GM12892 (cell line): ENCODE measurements around the gene NPAP1. TPM values are rescaled to one million over a fixed set of nuclear protein-coding genes. Genes with fewer than 3 reads are reported as not detected.
"Not testable (repeated sequence)": the region's sequence is repeated elsewhere in the genome, so short reads cannot be mapped to it uniquely, and the experiment has no call there.

Experiments used
- DNase-seq: peaks from one replicate; pipeline ENCODE4 v3.0.0; 2011; ENCODE audit not compliant: insufficient read length
- FAIRE-seq: peaks from 2 replicates; lab custom pipeline; 2011; peaks lifted over from hg19 to GRCh38; lab: Jason Lieb, UNC
- POLR2A ChIP-seq: IDR thresholded peaks from 2 replicates; pipeline ENCODE4 v1.6.1; 2011; ENCODE audit warnings: low read depth, low read length, control low read depth
- POLR2AphosphoS5 ChIP-seq: IDR thresholded peaks from 2 replicates; pipeline ENCODE4 v1.6.1; 2011; ENCODE audit warnings: low read depth, low read length, control low read depth
- TAF1 ChIP-seq: IDR thresholded peaks from 2 replicates; pipeline ENCODE4 v1.6.1; 2011; ENCODE audit warnings: low read depth, mild to moderate bottlenecking, control low read depth, low read length, borderline replicate concordance
- polyA plus RNA-seq: library from polyadenylated mRNA; unstranded; fragments of >200 nt; gene quantifications from one replicate; pipeline ENCODE4 v1.2.1, GENCODE V29; 2012; ENCODE audit warnings: missing spikeins, inconsistent platforms; ENCODE audit not compliant: missing spikeins

NPAP1 gene
- not detected for polyA plus RNA-seq

- DNase-seq (no peak), FAIRE-seq (no peak)
- TF ChIP-seq POLR2AphosphoS5 (no peak), POLR2A (no peak), TAF1 (no peak)
Measured at GRCh38 chr15:24675332-24676144, at the start of gene NPAP1. Gene NPAP1, plus strand, starts transcription at chr15:24675775. Its CDS starts 93 bp downstream, at chr15:24675868.

- TF ChIP-seq POLR2AphosphoS5 (no peak), TAF1 (no peak), POLR2A (no peak)
- DNase-seq (no peak), FAIRE-seq (no peak)
Measured at GRCh38 chr15:24627443-24627842, 48.1 kb upstream of the NPAP1 start.

GRCh38 chr15:24633082-24633481 lies 42.5 kb upstream of the NPAP1 start:
- no peak for TF ChIP-seq TAF1
- TF ChIP-seq POLR2A, result no peak
- TF ChIP-seq POLR2AphosphoS5, result no peak
- DNase-seq, result no peak
- no peak for FAIRE-seq

GRCh38 chr15:24639412-24639811 lies 36.2 kb upstream of the NPAP1 start:
- FAIRE-seq, DNase-seq: not testable (repeated sequence)

GRCh38 chr15:24645627-24646026 lies 29.9 kb upstream of the NPAP1 start:
- DNase-seq (no peak), FAIRE-seq (no peak)
- TF ChIP-seq POLR2AphosphoS5 (no peak), TAF1 (no peak), POLR2A (no peak)

- no peak for TF ChIP-seq POLR2A
- no peak for TF ChIP-seq TAF1
- no peak for TF ChIP-seq POLR2AphosphoS5
- DNase-seq, result no peak
- no peak for FAIRE-seq
Measured at GRCh38 chr15:24659622-24660021, 16.0 kb upstream of the NPAP1 start.

- FAIRE-seq, result no peak
- no peak for DNase-seq
- no peak for TF ChIP-seq POLR2A
- TF ChIP-seq TAF1, result no peak
- no peak for TF ChIP-seq POLR2AphosphoS5
Measured at GRCh38 chr15:24662991-24663390, 12.6 kb upstream of the NPAP1 start.

- TF ChIP-seq POLR2AphosphoS5, result no peak
- no peak for TF ChIP-seq TAF1
- no peak for TF ChIP-seq POLR2A
- FAIRE-seq (no peak), DNase-seq (no peak)
Measured at GRCh38 chr15:24676431-24676830, 856 bp downstream of the NPAP1 start.

GRCh38 chr15:24678485-24678884 lies 2.9 kb downstream of the NPAP1 start:
- TF ChIP-seq TAF1 (no peak), POLR2A (no peak), POLR2AphosphoS5 (no peak)
- DNase-seq, result no peak
- FAIRE-seq, result no peak

- TF ChIP-seq POLR2AphosphoS5, result no peak
- TF ChIP-seq POLR2A, result no peak
- TF ChIP-seq TAF1, result no peak
- FAIRE-seq, result no peak
Measured at GRCh38 chr15:24682002-24682401, 6.4 kb downstream of the NPAP1 start.

GRCh38 chr15:24682905-24683304 lies 7.3 kb downstream of the NPAP1 start:
- not testable (repeated sequence) for FAIRE-seq, DNase-seq

More at GRCh38 chr15:24682002-24682401, 6.4 kb downstream of the NPAP1 start:
- DNase-seq, result no peak

- FAIRE-seq (no peak), DNase-seq (no peak)
- TF ChIP-seq POLR2A, result no peak
- no peak for TF ChIP-seq POLR2AphosphoS5
- no peak for TF ChIP-seq TAF1
Measured at GRCh38 chr15:24683736-24684135, 8.2 kb downstream of the NPAP1 start.
